Activated T-cell treated with anti-CD3 and anti-CD28 coated beads for 4 hours (primary cell): ENCODE measurements around the gene CCDC124.
A peak's percentile ranks its signal among the peaks of the same experiment; 100 is the strongest.

Experiments
- DNase-seq: peaks from one replicate; pipeline ENCODE4 v3.0.0-alpha.2; 2020

CCDC124 gene

DNA sequence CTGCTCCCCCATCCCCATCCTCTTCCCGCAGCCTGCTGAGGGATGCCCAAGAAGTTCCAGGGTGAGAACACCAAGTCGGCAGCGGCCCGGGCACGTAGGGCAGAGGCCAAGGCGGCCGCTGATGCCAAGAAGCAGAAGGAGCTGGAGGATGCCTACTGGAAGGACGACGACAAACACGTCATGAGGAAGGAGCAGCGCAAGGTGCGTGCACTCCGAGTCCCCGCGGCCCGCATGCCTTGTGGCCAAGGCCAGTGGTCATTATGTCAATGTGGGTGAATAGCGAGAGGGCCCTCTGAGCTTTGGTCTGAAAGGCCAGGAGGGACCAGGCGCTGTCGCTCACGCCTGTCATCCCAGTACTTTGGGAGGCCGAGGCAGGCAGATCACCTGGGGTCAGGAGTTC lies 3.6 kb downstream of the CCDC124 start:
- DNase-seq: no peak

- no peak for DNase-seq
Observed at GRCh38 chr19:17937371-17937900, 4.6 kb downstream of the CCDC124 start.

- DNase-seq: peak; percentile 74
Observed at GRCh38 chr19:17938092-17938845, 5.5 kb downstream of the CCDC124 start.

- no peak for DNase-seq
Observed at GRCh38 chr19:17942181-17942580, 9.4 kb downstream of the CCDC124 start.

DNA sequence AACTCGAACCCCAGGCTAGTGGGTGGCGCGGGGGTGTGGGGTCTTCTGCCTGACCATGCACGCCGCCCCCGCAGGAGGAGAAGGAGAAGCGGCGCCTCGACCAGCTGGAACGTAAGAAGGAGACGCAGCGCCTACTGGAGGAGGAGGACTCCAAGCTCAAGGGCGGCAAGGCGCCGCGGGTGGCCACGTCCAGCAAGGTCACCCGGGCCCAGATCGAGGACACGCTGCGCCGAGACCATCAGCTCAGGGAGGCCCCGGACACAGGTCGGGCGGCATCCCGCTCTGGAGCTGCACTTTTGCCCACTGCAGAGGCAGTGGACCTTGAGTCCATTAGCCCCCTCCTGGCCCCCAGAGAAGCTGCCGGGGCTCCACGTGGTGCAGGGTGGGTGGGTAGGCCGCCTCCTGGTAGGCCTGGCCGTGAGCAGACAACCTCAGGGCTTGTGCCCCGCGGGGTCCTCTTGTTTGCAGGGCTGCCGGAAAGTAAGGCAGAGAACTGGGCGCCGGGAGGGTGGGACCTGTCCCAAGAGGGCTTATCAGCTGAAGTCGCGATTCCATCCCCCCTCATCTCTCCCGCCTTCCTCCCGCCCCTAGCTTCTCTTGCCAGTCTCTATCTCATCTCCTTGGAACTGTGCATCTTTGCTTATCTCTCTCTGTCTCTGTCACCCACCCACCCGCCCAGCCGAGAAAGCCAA lies 9.9 kb downstream of the CCDC124 start:
- DNase-seq: no peak

DNA sequence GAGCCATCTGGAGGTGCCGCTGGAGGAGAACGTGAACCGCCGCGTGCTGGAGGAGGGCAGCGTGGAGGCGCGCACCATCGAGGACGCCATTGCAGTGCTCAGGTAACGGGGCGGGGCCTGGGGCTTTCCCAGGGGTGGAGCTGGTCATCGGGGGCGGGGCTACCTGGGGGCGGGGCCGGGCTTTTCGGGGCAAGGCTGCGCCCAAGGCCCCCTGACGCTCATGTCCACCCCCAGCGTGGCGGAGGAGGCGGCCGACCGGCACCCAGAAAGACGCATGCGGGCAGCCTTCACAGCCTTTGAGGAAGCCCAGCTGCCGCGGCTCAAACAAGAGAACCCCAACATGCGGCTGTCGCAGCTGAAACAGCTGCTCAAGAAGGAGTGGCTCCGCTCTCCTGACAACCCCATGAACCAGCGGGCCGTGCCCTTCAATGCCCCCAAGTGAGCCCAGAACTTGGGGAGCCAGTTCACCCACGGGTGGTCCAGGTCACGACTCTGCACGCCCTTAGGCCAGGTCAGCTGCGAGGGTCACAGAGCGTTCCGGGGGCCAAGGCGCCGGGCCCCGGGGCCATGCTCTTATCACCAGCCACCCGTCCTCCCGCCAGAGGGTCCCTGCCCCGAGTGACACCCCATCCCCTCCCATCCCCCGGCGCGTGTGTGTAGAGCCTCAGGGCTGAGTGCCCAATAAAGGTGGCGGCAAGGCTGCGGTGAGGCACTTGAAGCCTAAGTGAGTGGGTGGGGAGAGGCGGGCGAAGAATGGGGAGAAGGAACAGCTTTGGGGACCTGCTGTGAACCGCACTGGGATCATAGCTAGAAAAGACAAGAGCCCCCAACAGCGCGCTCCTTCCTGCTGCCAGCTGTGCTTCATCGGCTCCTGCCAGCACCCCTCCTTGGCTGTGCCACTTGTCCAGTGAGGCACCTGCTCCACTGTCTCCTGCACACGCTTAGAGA lies 10.7 kb downstream of the CCDC124 start:
- DNase-seq: no peak

DNA sequence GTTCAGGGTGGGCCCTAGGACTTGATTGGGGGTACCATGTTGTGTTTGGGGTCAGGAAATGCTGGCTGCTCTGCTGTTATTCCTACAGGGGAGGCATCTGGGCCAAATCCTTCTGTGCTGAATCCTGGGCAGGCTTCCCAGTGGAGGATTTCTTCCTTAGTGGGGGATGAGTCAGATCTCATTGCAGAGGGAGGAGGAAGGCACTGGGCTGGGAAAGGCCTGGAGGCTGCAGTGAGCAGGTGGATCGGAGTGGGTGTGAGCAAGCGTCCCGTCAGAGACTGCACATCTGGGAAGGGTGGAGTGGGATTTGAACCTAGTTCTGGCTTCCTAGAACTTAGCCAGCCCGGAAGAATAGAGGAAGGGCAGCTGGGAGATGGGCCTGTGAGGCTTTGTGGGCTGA lies 11.5 kb downstream of the CCDC124 start:
- DNase-seq: no peak

- no peak for DNase-seq
Observed at GRCh38 chr19:17946965-17947784, 14.4 kb downstream of the CCDC124 start.

DNA sequence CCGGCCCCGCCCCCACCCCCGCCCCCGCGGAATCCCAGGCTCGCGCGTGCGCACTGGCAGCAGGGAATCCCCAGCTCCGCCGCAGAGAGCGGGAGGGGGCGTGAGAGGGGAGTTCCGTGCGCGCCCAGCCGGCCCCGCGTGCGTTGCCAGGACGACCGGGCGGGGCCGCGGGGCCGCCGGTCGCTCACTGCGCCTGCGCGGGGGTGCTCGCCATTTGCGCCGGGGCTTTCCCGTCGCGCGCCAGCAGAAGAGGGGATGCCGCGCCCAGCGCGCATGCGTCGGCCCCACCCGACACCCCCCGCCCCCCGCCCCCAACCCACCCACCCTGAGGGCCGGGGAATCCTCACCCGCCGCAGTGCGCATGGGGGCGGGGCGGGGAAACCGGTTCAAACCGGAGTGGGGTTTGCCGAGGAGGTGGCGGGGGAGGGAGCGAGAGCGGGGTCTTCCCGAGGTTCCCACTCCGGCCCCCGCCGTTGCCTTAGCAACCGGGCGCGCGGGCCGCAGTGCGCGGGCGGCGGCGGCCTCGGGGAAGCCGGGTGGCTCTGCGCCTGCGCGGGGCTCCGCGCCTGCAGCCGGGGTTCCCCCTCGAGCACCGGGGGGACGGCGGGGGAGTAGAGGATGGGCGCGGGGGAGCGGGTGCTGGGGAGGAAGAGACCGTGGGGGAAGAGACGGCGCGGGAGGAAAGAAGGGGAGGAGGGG lies 15.1 kb downstream of the CCDC124 start:
- peak; percentile 92 for DNase-seq

GRCh38 chr19:17948514-17948900 lies 15.7 kb downstream of the CCDC124 start:
- no peak for DNase-seq

- DNase-seq: no peak
Observed at GRCh38 chr19:17948931-17949930, 16.4 kb downstream of the CCDC124 start.

DNA sequence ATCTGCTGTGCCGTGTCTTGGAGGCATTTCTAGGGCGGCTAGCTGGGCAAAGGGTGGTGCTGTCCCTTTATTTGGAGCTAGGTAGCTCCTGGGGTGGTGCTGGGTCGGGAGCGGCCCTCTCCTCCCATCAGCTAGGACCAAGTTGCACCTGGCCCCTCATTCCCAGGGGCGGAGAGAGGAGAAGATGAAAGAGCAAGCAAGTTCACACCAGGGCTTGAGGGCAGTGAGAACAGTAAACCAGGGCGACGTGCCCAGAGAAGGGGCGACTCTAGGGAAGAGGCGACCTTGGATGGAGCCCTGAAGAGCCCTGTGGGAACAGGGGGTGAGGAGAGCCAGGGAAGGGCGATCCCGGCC lies 17.1 kb downstream of the CCDC124 start:
- no peak for DNase-seq

DNA sequence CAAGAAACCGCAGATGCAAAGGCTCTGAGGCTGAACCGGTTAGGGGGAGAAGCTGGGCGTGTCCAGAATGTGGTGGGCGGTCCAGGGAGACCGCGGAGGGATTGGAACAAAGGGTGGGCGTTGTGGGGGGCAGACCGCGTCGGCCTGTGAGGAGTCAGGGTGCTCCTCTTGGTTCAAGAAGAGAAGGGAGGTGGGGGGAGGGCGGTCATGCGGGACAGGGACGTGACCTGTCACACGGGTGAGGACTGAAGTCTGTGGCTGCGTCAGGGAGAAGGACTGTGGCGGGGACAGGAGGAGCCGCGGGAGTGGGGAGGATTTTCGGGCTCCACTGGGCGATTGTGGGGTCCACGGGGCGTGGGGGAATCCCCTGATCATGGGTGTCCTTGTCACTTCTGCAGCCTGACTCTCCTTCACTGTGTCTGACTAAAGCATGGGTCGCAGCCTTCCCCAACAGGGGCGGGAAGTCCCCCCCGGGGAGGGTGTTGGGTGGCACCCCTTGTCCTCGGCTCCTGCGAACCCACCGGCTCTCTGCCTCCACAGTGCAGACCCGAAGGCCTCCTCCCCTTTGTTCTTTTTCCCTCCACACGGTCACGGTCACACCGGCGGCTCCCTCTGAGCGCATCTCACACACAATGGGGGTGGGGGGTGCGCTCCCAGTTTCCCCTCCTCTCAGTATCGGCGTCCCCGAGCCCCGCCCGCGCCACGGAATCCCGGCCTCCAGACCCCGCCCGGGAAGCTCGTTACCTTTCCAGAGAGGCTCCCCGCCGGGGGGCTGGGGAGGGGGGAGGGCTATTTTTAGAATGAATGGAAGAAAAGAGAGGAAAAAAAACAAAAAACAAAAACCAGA lies 17.7 kb downstream of the CCDC124 start:
- no peak for DNase-seq

GRCh38 chr19:17951157-17951989 lies 18.6 kb downstream of the CCDC124 start:
- DNase-seq: no peak

DNA sequence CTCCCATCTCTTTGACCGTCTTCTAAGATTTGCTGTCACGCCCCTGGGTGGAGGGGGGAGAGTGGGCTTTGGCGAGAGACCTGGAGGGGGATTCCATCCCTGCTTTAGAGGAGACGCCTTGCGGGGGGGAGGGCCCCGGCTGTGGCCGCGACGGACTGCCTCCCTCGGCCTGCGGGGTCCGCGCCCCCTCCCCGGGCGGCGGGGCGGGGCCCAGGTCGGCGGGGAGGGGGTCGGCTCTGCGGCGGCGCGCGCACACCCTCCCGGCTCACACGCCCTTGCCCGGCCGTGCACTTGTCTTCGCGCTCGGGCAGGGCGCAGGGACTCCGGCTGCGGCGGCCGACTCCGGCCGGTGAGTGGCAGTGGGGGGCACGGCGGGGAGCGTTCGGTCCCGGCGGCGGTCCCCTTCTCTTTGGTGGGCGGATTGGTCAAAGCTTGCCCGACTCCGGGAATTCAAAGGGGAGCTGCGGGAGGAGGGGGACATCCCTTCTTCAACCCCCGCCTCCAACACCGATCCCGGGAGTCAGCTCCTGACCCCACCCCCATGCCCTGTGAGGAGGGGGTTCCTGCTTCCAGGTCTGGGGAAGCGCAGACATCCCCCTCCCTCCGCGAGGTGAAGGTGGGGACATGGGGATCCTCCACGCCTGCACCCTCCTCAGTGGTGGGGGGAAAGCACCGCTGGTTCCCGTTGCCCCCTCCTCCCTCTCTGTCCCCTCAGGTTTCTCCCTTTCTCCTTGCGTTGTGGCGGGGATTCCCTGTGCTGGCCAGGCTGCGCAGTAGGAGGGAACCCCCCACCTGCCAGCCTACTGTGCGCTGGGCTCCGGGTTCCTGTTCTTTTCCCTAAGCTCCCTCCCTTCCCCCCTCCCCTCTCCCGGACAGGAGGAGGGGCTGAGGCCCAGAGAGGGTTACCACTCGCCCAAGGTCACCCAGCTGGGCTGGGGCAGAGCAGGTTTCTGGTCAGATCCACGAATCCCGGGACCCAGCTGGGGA lies 19.5 kb downstream of the CCDC124 start:
- DNase-seq: no peak

DNA sequence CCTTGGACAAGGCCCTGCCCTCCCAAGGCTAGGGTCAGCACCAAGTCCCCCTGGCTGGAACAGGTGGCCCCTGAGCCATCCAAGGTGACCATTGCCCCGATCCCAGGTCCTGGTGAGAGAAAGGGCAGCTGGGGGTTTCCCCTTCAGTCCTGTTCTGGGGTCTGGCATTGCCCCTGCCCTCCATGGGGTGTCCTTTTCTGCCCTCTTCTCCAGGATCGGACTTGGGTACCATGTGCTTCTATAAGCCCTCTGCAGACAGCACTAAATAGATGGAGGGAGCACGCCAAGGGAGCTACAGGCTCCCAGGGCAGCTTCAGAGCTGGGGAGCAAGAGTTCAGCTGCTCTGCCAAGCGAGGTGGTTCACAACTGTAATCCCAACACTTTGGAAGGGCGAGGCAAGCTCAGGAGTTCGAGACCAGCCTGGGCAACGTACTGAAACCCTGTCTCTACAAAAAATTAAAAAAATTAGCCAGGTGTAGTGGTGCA lies 20.5 kb downstream of the CCDC124 start:
- no peak for DNase-seq

DNA sequence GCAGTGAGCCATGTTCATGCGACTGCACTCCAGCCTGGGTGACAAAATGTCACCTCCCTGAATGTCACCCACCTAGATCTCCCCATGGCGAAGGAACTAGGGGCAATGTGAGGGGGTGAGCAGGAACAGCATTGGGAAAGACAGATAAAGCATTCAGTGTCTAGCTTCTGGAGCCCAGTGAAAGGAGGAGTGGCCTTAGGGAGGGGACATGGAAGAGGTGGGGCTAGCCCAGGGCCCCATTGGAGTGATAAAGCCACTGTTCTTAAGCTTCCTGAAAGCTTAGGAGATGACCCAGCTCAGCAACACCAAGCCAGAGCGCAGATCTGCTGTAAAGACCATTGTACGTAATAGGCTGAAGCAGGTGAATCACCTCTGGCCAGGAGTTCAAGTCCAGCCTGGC lies 21.1 kb downstream of the CCDC124 start:
- DNase-seq: no peak
